NB4 (cell line): ENCODE data around the gene ENAM.
"Not testable (repeated sequence)": the region's sequence is repeated elsewhere in the genome, so short reads cannot be mapped to it uniquely, and the experiment has no call there.

ENCODE experiments used
- DNase-seq: peaks from one replicate; pipeline ENCODE4 v3.0.0; 2010; ENCODE audit warnings: low read depth
- H3K4me3 ChIP-seq: one replicate; pipeline ENCODE4 v1.5.1; 2011; ENCODE audit warnings: mild to moderate bottlenecking, low read depth, low read length, moderate library complexity
- CTCF ChIP-seq: IDR thresholded peaks from one replicate; pipeline ENCODE4 v1.5.1; 2012; ENCODE audit warnings: low read depth, low read length
- MAX ChIP-seq: IDR thresholded peaks from 2 replicates; pipeline ENCODE4 v1.6.1; 2011; ENCODE audit warnings: low read depth, low read length
- MYC ChIP-seq: IDR thresholded peaks from 2 replicates; pipeline ENCODE4 v1.6.1; 2011; ENCODE audit warnings: low read depth, low read length
- POLR2A ChIP-seq: IDR thresholded peaks from 2 replicates; pipeline ENCODE4 v1.6.1; 2011; ENCODE audit warnings: mild to moderate bottlenecking; ENCODE audit not compliant: insufficient read length; ENCODE audit errors: extremely low read depth

The ENAM gene

GRCh38 chr4:70678383-70678999, 49.9 kb downstream of the ENAM start:
- TF ChIP-seq POLR2A (no peak), MAX (no peak), MYC (no peak), CTCF (no peak)
- no peak for DNase-seq
- no peak overlapping the region for H3K4me3 ChIP-seq

GRCh38 chr4:70680934-70681333, 52.4 kb downstream of the ENAM start:
- no peak for DNase-seq
- TF ChIP-seq MAX (no peak), CTCF (no peak), MYC (no peak), POLR2A (no peak)
- no peak overlapping the region for H3K4me3 ChIP-seq

GRCh38 chr4:70681704-70682103, 53.2 kb downstream of the ENAM start:
- H3K4me3 ChIP-seq = no peak overlapping the region
- DNase-seq = no peak
- TF ChIP-seq POLR2A (no peak), CTCF (no peak), MYC (no peak), MAX (no peak)

GRCh38 chr4:70682142-70682541, 53.6 kb downstream of the ENAM start:
- DNase-seq, H3K4me3 ChIP-seq: not testable (repeated sequence)

- TF ChIP-seq POLR2A (no peak), MAX (no peak), CTCF (no peak), MYC (no peak)
- peak overlapping the region; percentile 99 for H3K4me3 ChIP-seq
- DNase-seq = no peak
These were observed 58.8 kb downstream of the ENAM start for GRCh38 chr4:70687392-70687791.

GRCh38 chr4:70687821-70688794, 59.6 kb downstream of the ENAM start, which contains the start of gene UTP3:
Gene UTP3 (plus strand): TSS chr4:70688532. CDS start chr4:70688678, 146 bp downstream.
- peak within 1 kb of the TSS; percentile 99 for H3K4me3 ChIP-seq
- TF ChIP-seq MAX = peak; percentile 83
- peak; percentile 76 for TF ChIP-seq POLR2A
- peak; percentile 91 for TF ChIP-seq MYC
- peak; percentile 84 for TF ChIP-seq CTCF
- peak; percentile 97 for DNase-seq
